Measurements from ENCODE around the gene KLHL26.

The KLHL26 gene

GRCh38 chr19:18646535-18647370 is 9.9 kb downstream of the KLHL26 start:
- no peak for DNase-seq (ENCODE audit: low read depth in 2 of 2)

GRCh38 chr19:18647371-18647767 is 10.5 kb downstream of the KLHL26 start:
- DNase-seq (ENCODE audit: low read depth in 2 of 2), result no peak

- DNase-seq (ENCODE audit: low read depth in 2 of 2), result no peak
Measured at GRCh38 chr19:18647807-18648206, 11.0 kb downstream of the KLHL26 start.

- DNase-seq (ENCODE audit: low read depth in 2 of 2), result no peak
Measured at GRCh38 chr19:18648973-18649315, 12.1 kb downstream of the KLHL26 start.

- no peak for DNase-seq (ENCODE audit: low read depth in 2 of 2)
Measured at GRCh38 chr19:18649371-18650020, 12.7 kb downstream of the KLHL26 start.

GRCh38 chr19:18650021-18650390 is 13.2 kb downstream of the KLHL26 start:
- no peak for DNase-seq (ENCODE audit: low read depth in 2 of 2)

DNA sequence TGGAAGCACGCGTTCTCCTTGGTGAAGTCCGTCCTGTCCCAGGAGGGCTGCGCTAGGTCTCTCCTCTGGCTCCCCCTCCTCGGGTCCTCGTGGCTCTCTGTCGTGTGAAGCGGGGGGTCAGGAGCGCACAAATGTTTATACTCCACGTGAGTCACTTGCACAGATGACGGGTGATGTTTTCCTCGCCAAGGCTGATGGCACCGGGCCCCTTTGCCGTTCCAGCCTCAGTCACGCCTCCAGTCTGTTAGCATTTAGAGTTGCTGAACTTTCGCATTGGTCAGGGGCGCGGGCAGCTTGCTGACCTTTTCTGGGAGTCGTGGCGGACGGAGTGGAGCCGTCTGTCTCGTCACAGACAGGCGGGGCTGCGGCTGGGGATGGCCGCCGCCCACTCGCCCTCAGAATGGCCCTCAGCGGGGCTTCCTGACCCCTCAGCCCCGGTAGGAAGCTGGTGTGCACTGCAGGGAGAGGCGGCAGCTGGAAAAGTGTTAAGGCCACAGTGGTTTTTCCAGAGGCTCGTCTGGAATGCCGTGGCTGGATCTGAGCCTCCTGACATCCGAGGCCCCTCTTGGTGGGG is 13.7 kb downstream of the KLHL26 start:
- DNase-seq (ENCODE audit: low read depth in 2 of 2), result no peak

DNA sequence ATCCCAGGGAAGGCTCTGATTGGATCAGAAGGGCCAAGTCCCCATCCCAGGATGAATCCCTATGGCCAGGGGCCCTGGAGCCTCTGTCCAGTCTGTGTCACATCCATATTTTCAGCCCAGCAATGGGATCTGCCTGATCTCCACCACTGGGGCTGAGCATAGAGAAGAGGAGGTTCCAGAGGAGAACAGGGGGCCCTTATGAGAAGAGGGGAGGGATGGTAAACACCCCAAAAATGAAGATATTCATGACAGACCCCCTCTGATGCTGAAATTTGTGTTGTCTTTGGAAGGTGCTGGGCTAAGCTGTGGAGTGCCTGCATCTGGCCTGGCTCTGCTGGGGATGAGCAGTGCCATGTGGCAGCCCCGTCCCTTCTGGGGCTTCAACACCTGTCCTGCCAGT is 14.5 kb downstream of the KLHL26 start:
- DNase-seq (ENCODE audit: low read depth in 2 of 2), result no peak

- DNase-seq (ENCODE audit: low read depth in 2 of 2), result no peak
Measured at GRCh38 chr19:18651733-18652132, 14.9 kb downstream of the KLHL26 start.

DNA sequence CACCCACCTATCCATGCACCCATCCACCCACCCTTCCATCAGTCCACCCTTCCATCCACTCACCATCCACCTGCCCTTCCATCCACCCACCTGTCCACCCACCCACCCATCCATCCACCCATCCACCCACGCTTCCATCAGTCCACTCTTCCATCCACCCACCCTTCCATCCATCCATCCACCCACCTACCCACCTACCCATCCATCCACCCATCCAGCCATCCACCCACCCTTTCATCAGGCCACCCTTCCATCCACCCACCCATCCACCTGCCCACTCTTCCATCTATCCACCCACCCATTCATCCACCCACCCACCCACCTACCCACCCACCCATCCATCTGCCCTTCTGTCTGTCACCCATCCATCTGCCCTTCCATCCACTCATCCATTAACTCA is 17.0 kb downstream of the KLHL26 start:
- DNase-seq (ENCODE audit: low read depth in 2 of 2), result no peak

GRCh38 chr19:18654469-18654868 is 17.6 kb downstream of the KLHL26 start:
- DNase-seq (ENCODE audit: low read depth in 2 of 2), result no peak

DNA sequence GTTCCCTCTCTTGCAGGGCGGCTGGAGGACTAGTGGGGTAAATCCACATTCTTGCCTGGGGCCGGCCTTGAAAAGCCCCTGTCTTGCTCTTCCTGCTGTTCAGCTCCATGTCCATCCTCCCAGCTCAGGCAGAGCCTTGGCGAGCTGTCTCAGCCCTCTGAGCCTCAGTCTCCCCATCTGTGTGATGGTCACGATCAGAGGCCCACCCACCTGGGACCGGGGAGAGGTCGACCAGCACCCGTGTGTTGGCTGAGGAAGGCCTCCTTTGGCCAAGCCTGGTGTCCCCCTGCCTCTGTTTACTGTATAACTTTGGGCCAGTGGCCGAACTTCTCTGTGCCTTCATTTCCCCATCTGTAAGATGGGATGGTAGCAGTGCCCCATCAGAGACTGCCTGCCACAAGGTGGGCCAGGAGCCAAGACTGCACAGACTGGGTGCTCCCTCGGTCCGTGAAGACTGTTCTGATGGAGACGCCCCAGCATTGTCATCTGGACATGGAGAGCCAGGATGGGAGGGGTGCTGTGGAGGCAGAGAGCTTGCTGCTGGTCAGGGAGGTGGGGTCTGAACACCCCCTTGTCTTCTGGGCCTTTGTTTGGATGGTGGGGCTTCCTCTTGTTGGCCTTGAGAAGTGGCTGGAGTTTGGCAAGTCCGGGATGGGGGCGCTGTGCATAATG is 18.5 kb downstream of the KLHL26 start:
- no peak for DNase-seq (ENCODE audit: low read depth in 2 of 2)

DNA sequence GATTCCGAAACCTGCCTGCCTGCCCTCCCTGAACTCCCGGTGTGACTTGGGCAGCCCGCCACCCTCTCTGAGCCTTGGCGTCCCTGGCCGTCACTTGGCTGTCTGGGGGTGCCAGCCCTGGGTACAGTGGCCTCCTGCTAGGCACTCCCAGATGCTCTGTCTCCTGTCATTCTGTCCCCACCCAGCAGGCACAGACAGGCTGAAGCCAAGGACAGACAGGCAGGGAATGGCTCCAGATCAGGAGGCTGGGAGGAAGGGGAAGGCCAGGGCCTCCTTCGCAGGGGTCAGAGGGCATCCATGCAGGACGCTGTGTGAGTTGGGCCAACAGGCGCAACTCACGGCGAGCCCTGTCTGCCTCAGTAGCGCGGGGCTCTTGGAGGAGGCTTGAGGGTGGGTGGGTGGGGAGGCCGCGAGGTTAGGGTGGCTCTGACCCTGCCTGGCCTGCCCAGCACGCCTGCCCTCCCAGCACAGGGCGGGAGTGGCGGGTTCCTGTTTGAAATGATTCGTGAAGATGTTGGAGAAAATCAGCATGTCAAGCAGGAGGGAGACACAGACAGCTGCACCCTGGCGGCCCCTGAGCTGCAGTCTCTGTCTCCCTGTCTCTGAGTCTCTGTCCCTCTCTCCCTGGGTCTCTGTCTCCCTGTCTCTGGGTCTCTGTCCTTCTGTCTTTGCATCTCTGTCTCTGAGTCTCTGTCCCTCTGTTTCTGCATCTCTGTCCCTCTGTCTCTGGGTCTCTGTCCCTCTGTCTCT is 19.7 kb downstream of the KLHL26 start:
- no peak for DNase-seq (ENCODE audit: low read depth in 2 of 2)

GRCh38 chr19:18657590-18658365 is 20.9 kb downstream of the KLHL26 start:
- no peak for DNase-seq (ENCODE audit: low read depth in 2 of 2)

DNA sequence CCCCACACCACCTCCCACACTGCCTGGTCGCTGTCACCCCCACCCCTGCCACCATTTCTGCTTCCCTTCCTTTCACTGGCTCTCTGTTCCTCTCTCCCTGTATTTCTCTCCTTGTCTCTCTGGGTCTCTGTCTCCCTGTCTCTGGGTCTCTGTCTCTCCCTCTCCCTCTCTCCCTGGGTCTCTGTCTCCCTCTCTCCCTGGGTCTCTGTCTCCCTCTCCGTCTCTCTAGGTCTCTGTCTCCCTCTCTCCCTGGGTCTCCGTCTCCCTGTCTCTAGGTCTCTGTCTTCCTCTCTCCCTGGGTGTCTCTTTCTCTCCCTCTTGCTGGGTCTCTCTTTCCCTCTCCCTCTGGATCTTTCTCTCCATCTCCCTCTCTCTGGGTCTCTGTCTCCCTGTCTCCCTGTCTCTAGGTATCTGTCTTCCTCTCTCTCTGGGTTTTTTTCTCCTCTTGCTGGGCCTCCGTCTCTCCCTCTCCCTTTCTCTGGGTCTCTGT is 21.6 kb downstream of the KLHL26 start:
- no peak for DNase-seq (ENCODE audit: low read depth in 2 of 2)

- no peak for DNase-seq (ENCODE audit: low read depth in 2 of 2)
Measured at GRCh38 chr19:18659281-18660050, 22.6 kb downstream of the KLHL26 start.

- no peak for DNase-seq (ENCODE audit: low read depth in 2 of 2)
Measured at GRCh38 chr19:18660051-18660910, 23.5 kb downstream of the KLHL26 start.

DNA sequence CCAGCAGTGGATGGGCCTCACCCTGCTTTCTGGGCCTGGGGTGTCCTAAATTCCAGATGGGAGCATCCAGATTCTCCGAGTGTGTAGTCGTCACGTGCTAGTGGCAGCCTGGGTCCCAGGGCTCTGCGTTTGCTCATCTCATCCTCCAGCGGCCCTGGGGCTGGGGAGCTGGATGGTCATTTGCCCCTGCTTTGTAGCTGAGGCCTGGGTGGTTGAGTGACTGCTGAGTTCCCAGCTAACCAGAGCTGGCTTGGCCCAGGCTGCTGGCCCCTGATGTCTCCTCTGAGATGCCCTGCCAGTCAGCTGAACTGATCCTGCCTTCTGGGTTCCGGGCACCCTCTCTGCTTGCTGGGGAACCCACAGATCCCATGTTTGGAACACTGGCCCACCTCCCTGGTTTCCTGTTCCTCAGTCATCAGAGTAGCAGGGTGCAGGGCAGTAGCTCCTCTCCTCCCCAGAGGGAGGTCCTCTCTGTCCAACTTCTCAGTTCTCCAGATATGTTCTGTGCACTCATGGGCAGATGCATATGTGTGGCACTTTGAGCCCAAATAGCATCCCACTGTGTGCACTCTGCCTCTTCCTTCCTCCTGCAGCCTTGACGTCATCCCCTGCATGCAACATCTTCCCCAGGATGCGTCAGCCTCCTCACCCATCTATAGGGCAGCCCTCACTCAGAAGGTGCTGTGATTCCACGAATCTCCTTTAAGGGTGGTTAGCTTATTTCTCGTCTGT is 24.3 kb downstream of the KLHL26 start:
- DNase-seq (ENCODE audit: low read depth in 2 of 2), result no peak
